NCI-H526 treated with DMSO at 0.1 percent for 48 hours (cell line): ENCODE measurements around the gene IL20.

Experiments
- DNase-seq: peaks from one replicate; lab custom pipeline; 2025; lab: John Stamatoyannopoulos, UW

The IL20 gene

GRCh38 chr1:206864939-206865671 is at the start of gene IL20:
Gene IL20 (plus strand): TSS chr1:206865623. CDS start chr1:206865853, 230 bp downstream.
- DNase-seq = peak; percentile 2

GRCh38 chr1:206816390-206817287 is 48.8 kb upstream of the IL20 start:
- DNase-seq = no peak

- DNase-seq = no peak
Measured at GRCh38 chr1:206821493-206821892, 43.9 kb upstream of the IL20 start.

GRCh38 chr1:206823727-206824126 is 41.7 kb upstream of the IL20 start:
- no peak for DNase-seq

- DNase-seq = no peak
Measured at GRCh38 chr1:206824331-206824730, 41.1 kb upstream of the IL20 start.

- no peak for DNase-seq
Measured at GRCh38 chr1:206826394-206826793, 39.0 kb upstream of the IL20 start.

- no peak for DNase-seq
Measured at GRCh38 chr1:206828061-206828460, 37.4 kb upstream of the IL20 start.

- no peak for DNase-seq
Measured at GRCh38 chr1:206828765-206829164, 36.7 kb upstream of the IL20 start.

- DNase-seq = no peak
Measured at GRCh38 chr1:206829282-206829681, 36.1 kb upstream of the IL20 start.

GRCh38 chr1:206829875-206830274 is 35.5 kb upstream of the IL20 start:
- no peak for DNase-seq

GRCh38 chr1:206831650-206832049 is 33.8 kb upstream of the IL20 start:
- no peak for DNase-seq

- no peak for DNase-seq
Measured at GRCh38 chr1:206832352-206832880, 33.0 kb upstream of the IL20 start.

GRCh38 chr1:206833106-206833680 is 32.2 kb upstream of the IL20 start:
- DNase-seq = no peak

GRCh38 chr1:206833801-206834200 is 31.6 kb upstream of the IL20 start:
- DNase-seq = no peak

GRCh38 chr1:206834217-206834616 is 31.2 kb upstream of the IL20 start:
- no peak for DNase-seq

- no peak for DNase-seq
Measured at GRCh38 chr1:206834711-206835110, 30.7 kb upstream of the IL20 start.

GRCh38 chr1:206835186-206835585 is 30.2 kb upstream of the IL20 start:
- no peak for DNase-seq

- no peak for DNase-seq
Measured at GRCh38 chr1:206836111-206836510, 29.3 kb upstream of the IL20 start.

- DNase-seq = no peak
Measured at GRCh38 chr1:206839006-206839560, 26.3 kb upstream of the IL20 start.

- DNase-seq = no peak
Measured at GRCh38 chr1:206839857-206840256, 25.6 kb upstream of the IL20 start.

GRCh38 chr1:206841609-206842323 is 23.7 kb upstream of the IL20 start:
- no peak for DNase-seq

- DNase-seq = no peak
Measured at GRCh38 chr1:206842854-206843253, 22.6 kb upstream of the IL20 start.
